ENCODE results near the gene HFE.

DNA sequence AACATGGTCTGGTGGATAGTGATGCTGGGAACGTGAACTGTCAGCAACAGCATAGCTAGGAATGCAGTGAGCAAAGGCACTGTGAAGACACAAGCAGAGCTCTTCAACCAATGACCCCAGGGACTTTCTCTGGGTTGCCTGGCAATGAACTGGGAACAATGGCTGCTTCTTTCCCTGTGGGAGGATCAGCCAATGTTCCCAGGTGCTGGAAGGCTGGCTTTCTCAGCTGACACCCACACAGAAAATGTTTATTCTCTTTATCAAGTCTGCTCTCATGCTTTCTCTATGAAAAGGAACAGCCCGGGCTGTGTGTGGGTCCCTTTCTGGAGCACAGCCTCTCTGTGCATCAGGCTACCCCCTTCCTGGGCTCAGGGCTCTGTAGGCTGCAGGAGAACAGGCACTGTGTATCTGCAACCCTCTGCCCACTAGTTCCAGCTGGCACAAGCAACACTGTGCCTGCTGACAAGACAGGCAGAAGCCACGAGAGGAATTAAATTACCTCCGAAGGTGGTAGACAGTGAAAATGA, 54.2 kb downstream of the HFE start:
- TF ChIP-seq, protein P1, sequence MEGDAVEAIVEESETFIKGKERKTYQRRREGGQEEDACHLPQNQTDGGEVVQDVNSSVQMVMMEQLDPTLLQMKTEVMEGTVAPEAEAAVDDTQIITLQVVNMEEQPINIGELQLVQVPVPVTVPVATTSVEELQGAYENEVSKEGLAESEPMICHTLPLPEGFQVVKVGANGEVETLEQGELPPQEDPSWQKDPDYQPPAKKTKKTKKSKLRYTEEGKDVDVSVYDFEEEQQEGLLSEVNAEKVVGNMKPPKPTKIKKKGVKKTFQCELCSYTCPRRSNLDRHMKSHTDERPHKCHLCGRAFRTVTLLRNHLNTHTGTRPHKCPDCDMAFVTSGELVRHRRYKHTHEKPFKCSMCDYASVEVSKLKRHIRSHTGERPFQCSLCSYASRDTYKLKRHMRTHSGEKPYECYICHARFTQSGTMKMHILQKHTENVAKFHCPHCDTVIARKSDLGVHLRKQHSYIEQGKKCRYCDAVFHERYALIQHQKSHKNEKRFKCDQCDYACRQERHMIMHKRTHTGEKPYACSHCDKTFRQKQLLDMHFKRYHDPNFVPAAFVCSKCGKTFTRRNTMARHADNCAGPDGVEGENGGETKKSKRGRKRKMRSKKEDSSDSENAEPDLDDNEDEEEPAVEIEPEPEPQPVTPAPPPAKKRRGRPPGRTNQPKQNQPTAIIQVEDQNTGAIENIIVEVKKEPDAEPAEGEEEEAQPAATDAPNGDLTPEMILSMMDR (optimal IDR thresholded peaks at IDR 0.05 in 1 of 3, IDR thresholded peaks at IDR 0.05 in 1 of 3, conservative IDR thresholded peaks at IDR 0.05 in 1 of 3; ENCODE audit: extremely low read depth in 1 of 3, insufficient read depth in 2 of 3, low read length in 3 of 3) = no peak
- no peak for TF ChIP-seq EZH2 (IDR thresholded peaks at IDR 0.05; ENCODE audit: low read length)

Measured in keratinocyte (primary cell).